Fibroblast of the aortic adventitia (primary cell): ENCODE results near the gene NAGPA. TPM values are rescaled to one million over a fixed set of nuclear protein-coding genes. Genes with fewer than 3 reads are reported as not detected.

ENCODE experiments used
- DNase-seq: peaks from one replicate; pipeline ENCODE4 v3.0.0-alpha.2; 2010; ENCODE audit warnings: low read depth
- H3K4me3 ChIP-seq: 2 replicates; pipeline ENCODE4 v1.5.1; 2011; ENCODE audit warnings: low read depth, mild to moderate bottlenecking, control low read depth, low read length, moderate library complexity
- CTCF ChIP-seq: IDR thresholded peaks from 2 replicates; pipeline ENCODE4 v1.5.1; 2011; ENCODE audit warnings: mild to moderate bottlenecking, low read length, control low read depth, inconsistent platforms; ENCODE audit not compliant: insufficient read depth
- total RNA-seq: library from RNA; depleted of rRNA; stranded (reverse); fragments of >200 nt; gene quantifications from 2 replicates; pipeline ENCODE4 v1.2.3, GENCODE V29; 2012; ENCODE audit warnings: low replicate concordance

NAGPA gene
- total RNA-seq, 1 donor, result 16.8 TPM

GRCh38 chr16:4989391-4990006 lies 44.2 kb downstream of the NAGPA start:
- no peak for DNase-seq
- no peak for TF ChIP-seq CTCF
- H3K4me3 ChIP-seq, result no peak overlapping the region

GRCh38 chr16:4988647-4989046 lies 45.1 kb downstream of the NAGPA start:
- no peak for DNase-seq
- no peak for TF ChIP-seq CTCF

GRCh38 chr16:4987580-4988374 lies 46.0 kb downstream of the NAGPA start:
- H3K4me3 ChIP-seq, result no peak overlapping the region
- TF ChIP-seq CTCF, result no peak
- no peak for DNase-seq

More at GRCh38 chr16:4988647-4989046, 45.1 kb downstream of the NAGPA start:
- H3K4me3 ChIP-seq, result no peak overlapping the region

GRCh38 chr16:4987250-4987579 lies 46.5 kb downstream of the NAGPA start:
- DNase-seq, result no peak
- H3K4me3 ChIP-seq, result no peak overlapping the region
- no peak for TF ChIP-seq CTCF

- H3K4me3 ChIP-seq, result no peak overlapping the region
- no peak for TF ChIP-seq CTCF
- no peak for DNase-seq
Observed at GRCh38 chr16:4984174-4984990, 49.4 kb downstream of the NAGPA start.

GRCh38 chr16:4982056-4982867 lies 51.5 kb downstream of the NAGPA start:
- no peak overlapping the region for H3K4me3 ChIP-seq
- TF ChIP-seq CTCF, result no peak
- DNase-seq, result no peak
